ENCODE results near the gene FAM110D. TPM values are rescaled to one million over a fixed set of nuclear protein-coding genes. Genes with fewer than 3 reads are reported as not detected.

The FAM110D gene
- total RNA-seq, 1 experiment from 2014 or later, result not detected

DNA sequence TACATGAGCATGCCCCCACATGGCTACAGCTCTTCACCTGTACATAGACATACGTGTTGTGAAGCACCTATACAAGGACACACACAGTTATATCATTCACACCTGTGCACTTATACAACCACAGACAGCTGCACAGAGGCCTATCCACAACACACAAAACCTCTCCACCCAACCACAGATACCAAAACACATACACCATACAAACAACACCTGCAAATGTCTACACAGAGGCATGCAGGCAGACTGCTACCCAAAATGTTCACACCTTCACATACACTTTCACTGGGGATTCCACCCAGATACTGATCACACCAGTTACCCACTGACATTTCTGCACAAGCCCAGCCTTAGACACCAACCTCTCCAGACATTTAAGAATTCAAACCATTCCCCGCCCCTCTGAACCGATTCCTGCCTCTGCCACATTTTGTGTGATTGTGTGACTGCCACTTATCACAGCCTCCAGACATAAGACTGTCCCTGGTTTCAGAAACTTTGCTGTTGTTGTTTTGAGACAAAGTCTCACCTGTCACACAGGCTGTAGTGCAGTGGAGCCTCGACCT lies 7.9 kb downstream of the FAM110D start:
- no peaks in the 10 kb centered on the region; the same call in 1 of the 2 replicates for H3F3A ChIP-seq (ENCODE audit: insufficient read depth, low read depth)
- no peak overlapping the region for H3K4me2 ChIP-seq
- H3K27me3 ChIP-seq (ENCODE audit: insufficient read depth, low read depth), result peaks cover 9% of the 10 kb centered on the region
- no peak overlapping the region for H3K4me3 ChIP-seq
- no peak for DNase-seq
- no peaks in the 10 kb centered on the region for H4K20me1 ChIP-seq (ENCODE audit: insufficient read depth)
- intact Hi-C loops (cut with micrococcal nuclease; ENCODE audit: unreplicated experiment), result loop anchor here (10.0 kb wide), 1 partner anchor 272 kb away; no protein-coding TSS in a partner anchor
- POLR2A ChIA-PET (ENCODE audit: unreplicated experiment), result no interaction called here
- H3K27ac ChIP-seq, result no peak overlapping the region
- H3K36me3 ChIP-seq (ENCODE audit: low read depth), result no peaks in the 10 kb centered on the region
- no peaks in the 10 kb centered on the region for H3K9me2 ChIP-seq (ENCODE audit: insufficient read depth)
- H2AFZ ChIP-seq, result no peak overlapping the region
- peaks cover 10% of the 10 kb centered on the region; the same call in 1 of the 2 replicates for H3K4me1 ChIP-seq (replicated peaks; ENCODE audit: insufficient read depth)
- no peak for TF ChIP-seq CTCF (conservative IDR thresholded peaks at IDR 0.05)
- H3K79me2 ChIP-seq (ENCODE audit: low read depth), result peaks cover 16% of the 10 kb centered on the region
- no TSS peak for BruUV-seq (replicated peaks)
- H3K9me3 ChIP-seq (ENCODE audit: insufficient read depth, low read depth), result no peaks in the 10 kb centered on the region
- CTCF ChIA-PET, result no interaction called here

DNA sequence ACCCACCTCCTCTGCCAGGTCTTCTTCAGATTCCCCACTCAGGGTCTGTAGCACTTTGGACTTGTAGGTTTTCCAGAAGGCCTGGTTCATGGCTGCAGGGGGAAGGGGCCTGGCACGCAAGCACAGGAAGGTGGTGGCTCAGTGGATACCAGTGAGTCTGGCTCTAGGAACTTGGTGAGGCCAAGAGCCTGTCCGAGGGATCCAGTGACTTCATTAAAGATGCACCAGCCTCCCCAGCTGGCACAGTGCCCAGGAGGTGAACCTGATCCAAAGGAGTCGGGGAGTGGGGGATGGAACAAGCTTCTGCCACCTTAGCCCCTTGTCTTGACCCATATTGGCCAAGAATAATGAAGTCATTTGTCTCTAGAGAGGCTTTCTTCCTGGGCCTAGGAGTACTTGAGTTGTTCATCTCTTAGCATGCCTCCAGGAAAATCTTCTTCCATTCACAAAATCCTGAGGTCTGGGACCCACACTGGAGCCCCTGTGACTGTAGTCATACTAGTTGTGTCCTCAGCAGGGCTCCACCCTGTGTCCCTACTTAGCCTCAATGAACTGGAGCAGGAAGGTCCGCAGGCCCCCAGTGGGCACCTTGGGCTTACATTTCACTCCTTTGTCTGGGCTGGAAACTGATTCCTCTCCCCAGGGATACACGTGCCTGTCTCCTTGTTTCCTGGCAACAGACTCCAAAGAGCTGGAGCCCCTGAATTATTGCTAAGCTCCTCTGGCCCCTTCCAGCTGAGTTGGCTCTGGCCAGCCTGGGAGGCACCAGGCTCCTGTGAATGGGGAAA lies 9.7 kb downstream of the FAM110D start, which contains the start of gene C1orf232:
Gene C1orf232, minus strand, starts transcription at position 554 of the 788 bp plus-strand sequence. Its CDS starts 464 bp downstream, at position 90.
- Histone ChIP-seq H3K79me2 (ENCODE audit: low read depth) (peaks cover 16% of the 10 kb centered on the region), H3K4me1 (replicated peaks; ENCODE audit: insufficient read depth) (peaks cover 10% of the 10 kb centered on the region; the same call in 1 of the 2 replicates), H3K27me3 (ENCODE audit: insufficient read depth, low read depth) (no peaks in the 10 kb centered on the region), H2AFZ (peak within 1 kb of the TSS; percentile 95), H4K20me1 (ENCODE audit: insufficient read depth) (no peaks in the 10 kb centered on the region), H3F3A (ENCODE audit: insufficient read depth, low read depth) (0 out of 2 replicates have a peak, but pooled peaks cover 2% of the 10 kb centered on the region), H3K36me3 (ENCODE audit: low read depth) (no peaks in the 10 kb centered on the region), H3K9me2 (ENCODE audit: insufficient read depth) (no peaks in the 10 kb centered on the region), H3K4me2 (peak within 1 kb of the TSS; percentile 96), H3K27ac (no peak within 1 kb of the TSS), H3K9me3 (ENCODE audit: insufficient read depth, low read depth) (no peaks in the 10 kb centered on the region), H3K4me3 (peak within 1 kb of the TSS; percentile 99)
- POLR2A ChIA-PET (ENCODE audit: unreplicated experiment), result no interaction called here
- intact Hi-C loops (cut with micrococcal nuclease; ENCODE audit: unreplicated experiment), result loop anchor here (10.0 kb wide), 1 partner anchor 274 kb away; no protein-coding TSS in a partner anchor
- CTCF ChIA-PET, result interaction anchor here (1.0 kb wide), 1 partner anchor 153 kb away, joined by 3 read pairs; no protein-coding TSS in a partner anchor
- DNase-seq, result no peak
- TF ChIP-seq CTCF (conservative IDR thresholded peaks at IDR 0.05) (no peak), EZH2 (IDR thresholded peaks at IDR 0.05; ENCODE audit: low read depth) (no peak)
- BruUV-seq (replicated peaks), result no TSS peak

DNA sequence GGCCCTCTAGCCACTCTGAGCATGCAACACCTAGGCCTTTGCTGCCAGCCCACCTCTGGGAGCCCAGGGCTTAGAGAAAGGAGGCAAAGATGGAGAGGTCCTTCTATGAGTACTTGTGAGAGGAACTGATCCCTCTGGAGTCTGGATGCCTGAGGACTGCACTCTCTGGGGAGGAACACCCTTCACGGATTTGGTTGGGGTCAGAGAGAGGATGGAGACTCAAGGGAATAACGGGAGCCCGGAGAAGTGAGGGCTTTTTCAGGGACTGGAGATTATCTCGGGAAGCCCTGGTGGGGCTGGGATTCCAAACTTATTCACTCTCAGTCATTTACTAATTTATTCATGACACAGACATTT lies 10.3 kb downstream of the FAM110D start:
- Histone ChIP-seq H3K36me3 (ENCODE audit: low read depth) (no peaks in the 10 kb centered on the region), H4K20me1 (ENCODE audit: insufficient read depth) (no peaks in the 10 kb centered on the region), H3K27ac (no peak overlapping the region), H3K79me2 (ENCODE audit: low read depth) (peaks cover 16% of the 10 kb centered on the region), H3K9me2 (ENCODE audit: insufficient read depth) (no peaks in the 10 kb centered on the region), H3K9me3 (ENCODE audit: insufficient read depth, low read depth) (no peaks in the 10 kb centered on the region), H3K4me2 (peak overlapping the region; percentile 96), H3F3A (ENCODE audit: insufficient read depth, low read depth) (0 out of 2 replicates have a peak, but pooled peaks cover 8% of the 10 kb centered on the region), H3K4me1 (replicated peaks; ENCODE audit: insufficient read depth) (peaks cover 6% of the 10 kb centered on the region; the same call in 1 of the 2 replicates), H3K27me3 (ENCODE audit: insufficient read depth, low read depth) (no peaks in the 10 kb centered on the region), H3K4me3 (peak overlapping the region; percentile 99; the same call in 1 of the 2 replicates), H2AFZ (peak overlapping the region; percentile 95; the same call in 1 of the 2 replicates)
- ChIA-PET CTCF (interaction anchor here (1.0 to 1.4 kb wide), 3 partner anchors 13 to 248 kb away, joined by 3 to 8 read pairs (median 3); no protein-coding TSS in a partner anchor), POLR2A (ENCODE audit: unreplicated experiment) (interaction anchor here (0.5 kb wide), 1 partner anchor 8 kb away, joined by 5 read pairs; the partner anchor contains the start of gene CNKSR1)
- BruUV-seq (replicated peaks), result no TSS peak
- no peak for DNase-seq
- TF ChIP-seq EZH2 (IDR thresholded peaks at IDR 0.05; ENCODE audit: low read depth) (no peak), CTCF (conservative IDR thresholded peaks at IDR 0.05) (no peak)
- intact Hi-C loops (cut with micrococcal nuclease; ENCODE audit: unreplicated experiment), result loop anchor here (10.0 kb wide), 1 partner anchor 274 kb away; no protein-coding TSS in a partner anchor
